Stimulated activated effector memory CD8-positive, alpha-beta T cell treated with anti-CD3 and anti-CD28 coated beads, Interleukin-12 subunit alpha, Interleukin-12 subunit beta, amount 100 ng/mL, for 72 hours (primary cell): ENCODE measurements around the gene MLYCD.
"Not testable (repeated sequence)": the region's sequence is repeated elsewhere in the genome, so short reads cannot be mapped to it uniquely, and the experiment has no call there.

ENCODE experiments used
- ATAC-seq: fragments of 150-1000 bp; cut with Tn5 transposase; 2 replicates; pipeline ENCODE4 v1.10.0; 2021
- DNase-seq, 2 donors: peaks; one replicate each; pipeline ENCODE4 v3.0.0; 2021 to 2022; ENCODE audit warnings: low spot score in 2 of 2
- H3K27ac Mint-ChIP-seq: one replicate; pipeline ENCODE4 v1.8.0; 2022; ENCODE audit warnings: mild to moderate bottlenecking, mixed read lengths
- H3K36me3 Mint-ChIP-seq: one replicate; pipeline ENCODE4 v1.8.0; 2022; ENCODE audit warnings: mild to moderate bottlenecking, mixed read lengths
- H3K4me1 Mint-ChIP-seq: one replicate; pipeline ENCODE4 v1.8.0; 2022; ENCODE audit warnings: mixed read lengths
- H3K4me3 Mint-ChIP-seq: one replicate; pipeline ENCODE4 v1.8.0; 2022; ENCODE audit warnings: mild to moderate bottlenecking, mixed read lengths
- H3K9me3 Mint-ChIP-seq: one replicate; pipeline ENCODE4 v1.8.0; 2022; ENCODE audit warnings: mixed read lengths

MLYCD gene

GRCh38 chr16:83939266-83939855 is 40.4 kb downstream of the MLYCD start:
- H3K4me1 Mint-ChIP-seq, result peaks cover 14% of the 10 kb centered on the region
- ATAC-seq (no peak), DNase-seq (no peak)
- no peaks in the 10 kb centered on the region for H3K9me3 Mint-ChIP-seq
- peak overlapping the region; percentile 30 for H3K27ac Mint-ChIP-seq
- H3K4me3 Mint-ChIP-seq, result no peak overlapping the region
- H3K36me3 Mint-ChIP-seq, result no peaks in the 10 kb centered on the region

- Mint-ChIP-seq H3K4me3 (no peak overlapping the region), H3K4me1 (peaks cover 9% of the 10 kb centered on the region), H3K36me3 (no peaks in the 10 kb centered on the region), H3K27ac (no peak overlapping the region), H3K9me3 (no peaks in the 10 kb centered on the region)
- ATAC-seq (no peak), DNase-seq (no peak)
Measured at GRCh38 chr16:83940119-83940518, 41.2 kb downstream of the MLYCD start.

- no peaks in the 10 kb centered on the region for H3K36me3 Mint-ChIP-seq
- H3K9me3 Mint-ChIP-seq, result no peaks in the 10 kb centered on the region
- DNase-seq (no peak), ATAC-seq (no peak)
- H3K4me3 Mint-ChIP-seq, result no peak overlapping the region
- no peak overlapping the region for H3K27ac Mint-ChIP-seq
- H3K4me1 Mint-ChIP-seq, result peaks cover 6% of the 10 kb centered on the region
Measured at GRCh38 chr16:83940630-83941378, 41.9 kb downstream of the MLYCD start.

- not testable (repeated sequence) for H3K4me1 Mint-ChIP-seq, ATAC-seq, H3K36me3 Mint-ChIP-seq, H3K9me3 Mint-ChIP-seq, DNase-seq, H3K4me3 Mint-ChIP-seq, H3K27ac Mint-ChIP-seq
Measured at GRCh38 chr16:83941546-83941945, 42.6 kb downstream of the MLYCD start.

- DNase-seq (no peak), ATAC-seq (no peak)
- H3K4me3 Mint-ChIP-seq, result no peak overlapping the region
- H3K4me1 Mint-ChIP-seq, result peaks cover 6% of the 10 kb centered on the region
- no peaks in the 10 kb centered on the region for H3K36me3 Mint-ChIP-seq
- no peaks in the 10 kb centered on the region for H3K9me3 Mint-ChIP-seq
- no peak overlapping the region for H3K27ac Mint-ChIP-seq
Measured at GRCh38 chr16:83942074-83942473, 43.2 kb downstream of the MLYCD start.

- DNase-seq (no peak), ATAC-seq (peak; percentile 11)
- H3K9me3 Mint-ChIP-seq, result no peaks in the 10 kb centered on the region
- no peak overlapping the region for H3K4me3 Mint-ChIP-seq
- H3K36me3 Mint-ChIP-seq, result no peaks in the 10 kb centered on the region
- no peak overlapping the region for H3K27ac Mint-ChIP-seq
- peaks cover 6% of the 10 kb centered on the region for H3K4me1 Mint-ChIP-seq
Measured at GRCh38 chr16:83942815-83943515, 44.0 kb downstream of the MLYCD start.

- no peak overlapping the region for H3K4me3 Mint-ChIP-seq
- H3K27ac Mint-ChIP-seq, result peak overlapping the region; percentile 60
- H3K4me1 Mint-ChIP-seq, result peaks cover 6% of the 10 kb centered on the region
- no peaks in the 10 kb centered on the region for H3K36me3 Mint-ChIP-seq
- no peaks in the 10 kb centered on the region for H3K9me3 Mint-ChIP-seq
- ATAC-seq (no peak), DNase-seq (no peak)
Measured at GRCh38 chr16:83943516-83944050, 44.7 kb downstream of the MLYCD start.

GRCh38 chr16:83945587-83945986 is 46.7 kb downstream of the MLYCD start:
- Mint-ChIP-seq H3K27ac (no peak overlapping the region), H3K4me1 (no peaks in the 10 kb centered on the region), H3K9me3 (no peaks in the 10 kb centered on the region), H3K4me3 (no peak overlapping the region), H3K36me3 (no peaks in the 10 kb centered on the region)
- DNase-seq, result no peak
- ATAC-seq, result no peak

GRCh38 chr16:83946154-83946780 is 47.4 kb downstream of the MLYCD start:
- Mint-ChIP-seq H3K9me3 (no peaks in the 10 kb centered on the region), H3K36me3 (no peaks in the 10 kb centered on the region), H3K4me1 (no peaks in the 10 kb centered on the region), H3K27ac (no peak overlapping the region), H3K4me3 (no peak overlapping the region)
- DNase-seq (no peak), ATAC-seq (no peak)

GRCh38 chr16:83946781-83947566 is 48.1 kb downstream of the MLYCD start:
- Mint-ChIP-seq H3K4me1 (no peaks in the 10 kb centered on the region), H3K9me3 (no peaks in the 10 kb centered on the region), H3K4me3 (no peak overlapping the region), H3K36me3 (no peaks in the 10 kb centered on the region), H3K27ac (no peak overlapping the region)
- ATAC-seq, result no peak
- DNase-seq, result no peak

- DNase-seq (no peak), ATAC-seq (no peak)
- Mint-ChIP-seq H3K4me1 (no peaks in the 10 kb centered on the region), H3K27ac (no peak overlapping the region), H3K9me3 (no peaks in the 10 kb centered on the region), H3K4me3 (no peak overlapping the region), H3K36me3 (no peaks in the 10 kb centered on the region)
Measured at GRCh38 chr16:83947642-83948234, 48.8 kb downstream of the MLYCD start.

- H3K36me3 Mint-ChIP-seq, result no peaks in the 10 kb centered on the region
- H3K9me3 Mint-ChIP-seq, result no peaks in the 10 kb centered on the region
- DNase-seq, result no peak
- ATAC-seq, result no peak
- H3K4me1 Mint-ChIP-seq, result no peaks in the 10 kb centered on the region
- H3K4me3 Mint-ChIP-seq, result no peak overlapping the region
- H3K27ac Mint-ChIP-seq, result no peak overlapping the region
Measured at GRCh38 chr16:83948914-83949723, 50.2 kb downstream of the MLYCD start.

GRCh38 chr16:83949724-83950001 is 50.7 kb downstream of the MLYCD start:
- no peak overlapping the region for H3K27ac Mint-ChIP-seq
- no peaks in the 10 kb centered on the region for H3K9me3 Mint-ChIP-seq
- no peak overlapping the region for H3K4me3 Mint-ChIP-seq
- DNase-seq, result no peak
- no peaks in the 10 kb centered on the region for H3K4me1 Mint-ChIP-seq
- no peaks in the 10 kb centered on the region for H3K36me3 Mint-ChIP-seq
- no peak for ATAC-seq

GRCh38 chr16:83950862-83951399 is 52.0 kb downstream of the MLYCD start:
- ATAC-seq, H3K36me3 Mint-ChIP-seq, DNase-seq, H3K27ac Mint-ChIP-seq, H3K4me3 Mint-ChIP-seq, H3K9me3 Mint-ChIP-seq, H3K4me1 Mint-ChIP-seq: not testable (repeated sequence)
